AG10803 (cell line): ENCODE measurements around the gene USP35.

Experiments used
- DNase-seq: peaks from one replicate; pipeline ENCODE4 v3.0.0; 2010; ENCODE audit warnings: low read depth
- H3K4me3 ChIP-seq: 2 replicates; pipeline ENCODE4 v1.5.1; 2011; ENCODE audit warnings: mild to moderate bottlenecking, low read length, control low read depth
- CTCF ChIP-seq: conservative IDR thresholded peaks from 2 replicates; pipeline ENCODE4 v1.5.1; 2011; ENCODE audit warnings: mild to moderate bottlenecking, low read length, control low read depth, inconsistent platforms

USP35 gene

DNA sequence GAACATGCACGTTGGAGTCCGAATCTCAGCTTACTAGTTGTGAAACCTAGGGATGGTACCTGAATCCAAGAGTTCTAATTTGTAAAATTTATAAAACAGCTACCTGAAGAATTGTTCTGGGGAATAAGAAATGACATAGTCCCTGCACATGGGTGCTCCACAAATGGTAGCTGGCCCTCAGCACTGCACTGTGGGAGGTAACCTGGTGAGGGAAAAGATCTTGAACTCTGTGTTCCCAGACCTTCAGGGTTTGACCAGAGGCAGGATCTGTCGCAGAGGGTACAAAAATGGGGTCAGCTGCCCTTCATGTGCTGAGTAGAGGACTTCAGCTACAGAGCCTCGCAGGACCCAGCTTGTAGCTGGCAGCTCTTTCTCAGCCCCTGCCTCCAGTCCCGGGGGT lies 73.5 kb downstream of the USP35 start:
- no peak for TF ChIP-seq CTCF
- H3K4me3 ChIP-seq = no peak overlapping the region
- no peak for DNase-seq

DNA sequence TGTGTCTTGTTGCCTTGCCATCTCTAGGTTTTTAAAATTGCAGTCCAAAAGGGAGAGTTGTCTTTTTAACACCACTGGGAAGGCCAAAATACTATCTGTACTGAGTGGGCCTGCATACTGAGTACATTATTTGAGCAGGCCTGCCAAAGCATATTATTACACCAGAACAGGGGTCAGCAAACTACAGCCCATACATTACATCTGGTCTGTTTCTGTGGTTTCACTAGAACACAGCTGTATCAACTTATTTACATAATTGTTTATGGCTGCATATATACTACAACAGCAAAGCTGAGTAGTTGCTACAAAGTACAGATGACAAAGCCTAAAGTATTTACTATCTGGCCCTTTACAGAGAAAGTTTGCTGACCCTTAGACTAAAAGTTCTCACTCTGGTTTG lies 74.0 kb downstream of the USP35 start:
- no peak for DNase-seq
- TF ChIP-seq CTCF = no peak

More for the DNA sequence above, 74.0 kb downstream of the USP35 start:
- no peak overlapping the region for H3K4me3 ChIP-seq
